Measurements from ENCODE around the gene KLHL6. TPM values are rescaled to one million over a fixed set of nuclear protein-coding genes. Genes with fewer than 3 reads are reported as not detected.

The KLHL6 gene
- total and polyA plus RNA-seq, 2 of the 13 experiments (the other 11 are each of a cell fraction or from before 2014, with no cell fraction given) = not detected

DNA sequence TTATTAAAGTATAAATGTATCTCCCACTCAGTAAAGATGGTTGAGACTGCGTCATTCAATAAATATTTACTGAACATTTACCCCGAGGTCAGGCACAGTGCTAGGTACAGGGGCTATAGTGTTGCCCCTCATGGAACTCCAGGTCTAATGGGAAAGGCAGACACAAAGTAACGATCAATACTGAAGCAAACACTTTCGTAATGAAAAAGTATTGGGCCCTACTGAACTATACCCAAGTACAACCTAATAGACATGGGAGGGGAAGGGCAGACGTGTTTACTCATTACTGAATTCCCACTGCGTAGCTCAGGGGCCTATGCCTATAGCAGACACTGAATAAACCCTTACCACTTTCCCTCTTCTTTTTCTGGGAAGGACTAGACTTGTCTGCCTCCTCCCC is 56.9 kb downstream of the KLHL6 start (continued):
- TF ChIP-seq, protein P1, sequence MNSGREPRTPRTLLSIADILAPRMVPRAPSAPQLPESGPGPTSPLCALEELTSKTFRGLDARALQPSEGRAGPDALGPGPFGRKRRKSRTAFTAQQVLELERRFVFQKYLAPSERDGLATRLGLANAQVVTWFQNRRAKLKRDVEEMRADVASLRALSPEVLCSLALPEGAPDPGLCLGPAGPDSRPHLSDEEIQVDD (CRISPR knock-in tag; IDR thresholded peaks at IDR 0.05; ENCODE audit: borderline replicate concordance) = no peak
- TF ChIP-seq, protein P2, sequence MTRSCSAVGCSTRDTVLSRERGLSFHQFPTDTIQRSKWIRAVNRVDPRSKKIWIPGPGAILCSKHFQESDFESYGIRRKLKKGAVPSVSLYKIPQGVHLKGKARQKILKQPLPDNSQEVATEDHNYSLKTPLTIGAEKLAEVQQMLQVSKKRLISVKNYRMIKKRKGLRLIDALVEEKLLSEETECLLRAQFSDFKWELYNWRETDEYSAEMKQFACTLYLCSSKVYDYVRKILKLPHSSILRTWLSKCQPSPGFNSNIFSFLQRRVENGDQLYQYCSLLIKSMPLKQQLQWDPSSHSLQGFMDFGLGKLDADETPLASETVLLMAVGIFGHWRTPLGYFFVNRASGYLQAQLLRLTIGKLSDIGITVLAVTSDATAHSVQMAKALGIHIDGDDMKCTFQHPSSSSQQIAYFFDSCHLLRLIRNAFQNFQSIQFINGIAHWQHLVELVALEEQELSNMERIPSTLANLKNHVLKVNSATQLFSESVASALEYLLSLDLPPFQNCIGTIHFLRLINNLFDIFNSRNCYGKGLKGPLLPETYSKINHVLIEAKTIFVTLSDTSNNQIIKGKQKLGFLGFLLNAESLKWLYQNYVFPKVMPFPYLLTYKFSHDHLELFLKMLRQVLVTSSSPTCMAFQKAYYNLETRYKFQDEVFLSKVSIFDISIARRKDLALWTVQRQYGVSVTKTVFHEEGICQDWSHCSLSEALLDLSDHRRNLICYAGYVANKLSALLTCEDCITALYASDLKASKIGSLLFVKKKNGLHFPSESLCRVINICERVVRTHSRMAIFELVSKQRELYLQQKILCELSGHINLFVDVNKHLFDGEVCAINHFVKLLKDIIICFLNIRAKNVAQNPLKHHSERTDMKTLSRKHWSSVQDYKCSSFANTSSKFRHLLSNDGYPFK (CRISPR knock-in tag; IDR thresholded peaks at IDR 0.05; ENCODE audit: borderline replicate concordance) = no peak
- TF ChIP-seq ZNF766 (CRISPR knock-in tag; IDR thresholded peaks at IDR 0.05; ENCODE audit: borderline replicate concordance) (peak; percentile 28; the same call in 1 of the 2 replicates), TCF12 (IDR thresholded peaks at IDR 0.05) (no peak), TCF12 (CRISPR knock-in tag; IDR thresholded peaks at IDR 0.05) (no peak), PTBP1 (IDR thresholded peaks at IDR 0.05; ENCODE audit: low read depth, low read length, poor library complexity, severe bottlenecking) (no peak), MED8 (CRISPR knock-in tag; IDR thresholded peaks at IDR 0.05; ENCODE audit: insufficient replicate concordance) (no peak), MEF2D (CRISPR knock-in tag; IDR thresholded peaks at IDR 0.05) (no peak), PCBP1 (IDR thresholded peaks at IDR 0.05; ENCODE audit: borderline replicate concordance, low read depth, low read length) (no peak), NCOA1 (CRISPR knock-in tag; IDR thresholded peaks at IDR 0.05) (0 out of 2 replicates have a peak, but pooled peaks have one; percentile 27), SRSF1 (optimal IDR thresholded peaks at IDR 0.05; ENCODE audit: low read depth, low read length) (no peak), ZNF788 (CRISPR knock-in tag; IDR thresholded peaks at IDR 0.05; ENCODE audit: borderline replicate concordance) (no peak), HCFC1 (IDR thresholded peaks at IDR 0.05; ENCODE audit: low read depth, low read length) (no peak), HOXA3 (CRISPR knock-in tag; IDR thresholded peaks at IDR 0.05) (0 out of 2 replicates have a peak, but pooled peaks have one; percentile 18), ZNF878 (CRISPR knock-in tag; IDR thresholded peaks at IDR 0.05) (no peak), TOE1 (CRISPR knock-in tag; IDR thresholded peaks at IDR 0.05) (no peak)
- TF ChIP-seq, protein P3, sequence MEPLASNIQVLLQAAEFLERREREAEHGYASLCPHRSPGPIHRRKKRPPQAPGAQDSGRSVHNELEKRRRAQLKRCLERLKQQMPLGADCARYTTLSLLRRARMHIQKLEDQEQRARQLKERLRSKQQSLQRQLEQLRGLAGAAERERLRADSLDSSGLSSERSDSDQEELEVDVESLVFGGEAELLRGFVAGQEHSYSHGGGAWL (CRISPR knock-in tag; IDR thresholded peaks at IDR 0.05) = no peak
- TF ChIP-seq, protein P4, sequence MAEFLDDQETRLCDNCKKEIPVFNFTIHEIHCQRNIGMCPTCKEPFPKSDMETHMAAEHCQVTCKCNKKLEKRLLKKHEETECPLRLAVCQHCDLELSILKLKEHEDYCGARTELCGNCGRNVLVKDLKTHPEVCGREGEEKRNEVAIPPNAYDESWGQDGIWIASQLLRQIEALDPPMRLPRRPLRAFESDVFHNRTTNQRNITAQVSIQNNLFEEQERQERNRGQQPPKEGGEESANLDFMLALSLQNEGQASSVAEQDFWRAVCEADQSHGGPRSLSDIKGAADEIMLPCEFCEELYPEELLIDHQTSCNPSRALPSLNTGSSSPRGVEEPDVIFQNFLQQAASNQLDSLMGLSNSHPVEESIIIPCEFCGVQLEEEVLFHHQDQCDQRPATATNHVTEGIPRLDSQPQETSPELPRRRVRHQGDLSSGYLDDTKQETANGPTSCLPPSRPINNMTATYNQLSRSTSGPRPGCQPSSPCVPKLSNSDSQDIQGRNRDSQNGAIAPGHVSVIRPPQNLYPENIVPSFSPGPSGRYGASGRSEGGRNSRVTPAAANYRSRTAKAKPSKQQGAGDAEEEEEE (CRISPR knock-in tag; IDR thresholded peaks at IDR 0.05; ENCODE audit: borderline replicate concordance) = no peak
- TF ChIP-seq, protein P5, sequence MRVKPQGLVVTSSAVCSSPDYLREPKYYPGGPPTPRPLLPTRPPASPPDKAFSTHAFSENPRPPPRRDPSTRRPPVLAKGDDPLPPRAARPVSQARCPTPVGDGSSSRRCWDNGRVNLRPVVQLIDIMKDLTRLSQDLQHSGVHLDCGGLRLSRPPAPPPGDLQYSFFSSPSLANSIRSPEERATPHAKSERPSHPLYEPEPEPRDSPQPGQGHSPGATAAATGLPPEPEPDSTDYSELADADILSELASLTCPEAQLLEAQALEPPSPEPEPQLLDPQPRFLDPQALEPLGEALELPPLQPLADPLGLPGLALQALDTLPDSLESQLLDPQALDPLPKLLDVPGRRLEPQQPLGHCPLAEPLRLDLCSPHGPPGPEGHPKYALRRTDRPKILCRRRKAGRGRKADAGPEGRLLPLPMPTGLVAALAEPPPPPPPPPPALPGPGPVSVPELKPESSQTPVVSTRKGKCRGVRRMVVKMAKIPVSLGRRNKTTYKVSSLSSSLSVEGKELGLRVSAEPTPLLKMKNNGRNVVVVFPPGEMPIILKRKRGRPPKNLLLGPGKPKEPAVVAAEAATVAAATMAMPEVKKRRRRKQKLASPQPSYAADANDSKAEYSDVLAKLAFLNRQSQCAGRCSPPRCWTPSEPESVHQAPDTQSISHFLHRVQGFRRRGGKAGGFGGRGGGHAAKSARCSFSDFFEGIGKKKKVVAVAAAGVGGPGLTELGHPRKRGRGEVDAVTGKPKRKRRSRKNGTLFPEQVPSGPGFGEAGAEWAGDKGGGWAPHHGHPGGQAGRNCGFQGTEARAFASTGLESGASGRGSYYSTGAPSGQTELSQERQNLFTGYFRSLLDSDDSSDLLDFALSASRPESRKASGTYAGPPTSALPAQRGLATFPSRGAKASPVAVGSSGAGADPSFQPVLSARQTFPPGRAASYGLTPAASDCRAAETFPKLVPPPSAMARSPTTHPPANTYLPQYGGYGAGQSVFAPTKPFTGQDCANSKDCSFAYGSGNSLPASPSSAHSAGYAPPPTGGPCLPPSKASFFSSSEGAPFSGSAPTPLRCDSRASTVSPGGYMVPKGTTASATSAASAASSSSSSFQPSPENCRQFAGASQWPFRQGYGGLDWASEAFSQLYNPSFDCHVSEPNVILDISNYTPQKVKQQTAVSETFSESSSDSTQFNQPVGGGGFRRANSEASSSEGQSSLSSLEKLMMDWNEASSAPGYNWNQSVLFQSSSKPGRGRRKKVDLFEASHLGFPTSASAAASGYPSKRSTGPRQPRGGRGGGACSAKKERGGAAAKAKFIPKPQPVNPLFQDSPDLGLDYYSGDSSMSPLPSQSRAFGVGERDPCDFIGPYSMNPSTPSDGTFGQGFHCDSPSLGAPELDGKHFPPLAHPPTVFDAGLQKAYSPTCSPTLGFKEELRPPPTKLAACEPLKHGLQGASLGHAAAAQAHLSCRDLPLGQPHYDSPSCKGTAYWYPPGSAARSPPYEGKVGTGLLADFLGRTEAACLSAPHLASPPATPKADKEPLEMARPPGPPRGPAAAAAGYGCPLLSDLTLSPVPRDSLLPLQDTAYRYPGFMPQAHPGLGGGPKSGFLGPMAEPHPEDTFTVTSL (CRISPR knock-in tag; IDR thresholded peaks at IDR 0.05; ENCODE audit: borderline replicate concordance) = peak; percentile 44; the same call in 1 of the 2 replicates

All from HepG2 (cell line).